BLaER1 treated with 17β-estradiol and CSF1 and Interleukin-3, amounts not matched to agents 10 nM and 100 nM (cell line): ENCODE results near the gene DPYD.

Experiments used
- H3K27ac ChIP-seq, 11 experiments: shearing (Covaris generic); formaldehyde crosslinking; 2 replicates each; pipeline ENCODE4 v1.8.1; 2022
- H3K27me3 ChIP-seq, 11 experiments: shearing (Covaris generic); formaldehyde crosslinking; 2 replicates each; pipeline ENCODE4 v1.8.1; 2022
- H3K36me3 ChIP-seq, 11 experiments: shearing (Covaris generic); formaldehyde crosslinking; 2 replicates each; pipeline ENCODE4 v1.8.1; 2022
- H3K4me1 ChIP-seq, 10 experiments: shearing (Covaris generic); formaldehyde crosslinking; 2 replicates each; pipeline ENCODE4 v1.8.1; 2022
- H3K4me2 ChIP-seq, 11 experiments: shearing (Covaris generic); formaldehyde crosslinking; 2 replicates each; pipeline ENCODE4 v1.8.1; 2022
- H3K4me3 ChIP-seq, 10 experiments: shearing (Covaris generic); formaldehyde crosslinking; 2 replicates each; pipeline ENCODE4 v1.8.1; 2022
- H3K9ac ChIP-seq, 11 experiments: shearing (Covaris generic); formaldehyde crosslinking; 2 replicates each; pipeline ENCODE4 v1.8.1; 2022
- H3K9me3 ChIP-seq, 11 experiments: shearing (Covaris generic); formaldehyde crosslinking; replicated peaks in 1 of 11; 2 replicates each; pipeline ENCODE4 v1.8.1; 2022
- H4K20me1 ChIP-seq, 11 experiments: shearing (Covaris generic); formaldehyde crosslinking; 2 replicates each; pipeline ENCODE4 v1.8.1; 2022
- Cebpa-rat ChIP-seq, 11 experiments: shearing (Covaris generic); IDR thresholded peaks; 2 replicates each; pipeline ENCODE4 v1.8.1; 2022

The DPYD gene

DNA sequence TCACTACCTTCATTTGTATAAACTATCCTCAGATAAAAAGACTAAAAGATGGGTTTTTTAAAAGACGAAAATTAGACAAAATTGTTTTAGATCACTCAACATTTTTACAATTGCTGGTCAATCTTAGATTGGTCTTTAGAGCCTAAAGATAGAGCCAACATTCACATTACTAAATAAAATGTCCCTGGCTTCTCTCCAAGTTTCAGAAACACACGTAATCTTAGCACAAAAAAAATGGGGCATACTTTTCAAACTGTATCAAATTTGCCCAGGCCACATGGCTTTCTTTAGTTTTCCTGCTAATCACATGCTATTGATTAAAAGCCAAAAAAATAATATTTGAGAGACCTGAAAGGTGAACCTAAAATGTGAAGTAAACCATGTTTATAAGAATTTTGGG is 288.1 kb downstream of the DPYD start:
- H3K27ac ChIP-seq, result no peak overlapping the region
- no peak overlapping the region for H3K9ac ChIP-seq
- peaks cover 0 to 56% (median 0%) of the 10 kb centered on the region in 11 experiments; a peak in 2 of 22 replicates for H3K36me3 ChIP-seq
- H4K20me1 ChIP-seq, result peaks cover 0 to 30% (median 0%) of the 10 kb centered on the region in 11 experiments; a peak in 2 of 22 replicates
- no peaks in the 10 kb centered on the region for H3K27me3 ChIP-seq
- no peak overlapping the region for H3K4me2 ChIP-seq
- H3K4me1 ChIP-seq, result peaks cover 0 to 5% (median 0%) of the 10 kb centered on the region in 10 experiments; a peak in 2 of 20 replicates
- no peak for TF ChIP-seq Cebpa-rat (IDR thresholded peaks at IDR 0.05)
- no peak overlapping the region for H3K4me3 ChIP-seq
- no peaks in the 10 kb centered on the region for H3K9me3 ChIP-seq

GRCh38 chr1:97632075-97632474 is 288.8 kb downstream of the DPYD start:
- Histone ChIP-seq H3K27ac (no peak overlapping the region), H3K4me1 (peaks cover 0 to 5% (median 0%) of the 10 kb centered on the region in 10 experiments; a peak in 2 of 20 replicates), H4K20me1 (peaks cover 0 to 30% (median 0%) of the 10 kb centered on the region in 11 experiments; a peak in 1 of 22 replicates), H3K9me3 (no peaks in the 10 kb centered on the region), H3K4me2 (no peak overlapping the region), H3K36me3 (peaks cover 0 to 54% (median 0%) of the 10 kb centered on the region in 11 experiments; a peak in 2 of 22 replicates), H3K4me3 (no peak overlapping the region), H3K9ac (no peak overlapping the region), H3K27me3 (no peaks in the 10 kb centered on the region)
- no peak for TF ChIP-seq Cebpa-rat (IDR thresholded peaks at IDR 0.05)

GRCh38 chr1:97630948-97631347 is 289.9 kb downstream of the DPYD start:
- Histone ChIP-seq H3K9me3 (no peaks in the 10 kb centered on the region), H3K9ac (no peak overlapping the region), H3K36me3 (peaks cover 0 to 52% (median 0%) of the 10 kb centered on the region in 11 experiments; a peak in 2 of 22 replicates), H3K27ac (no peak overlapping the region), H4K20me1 (peaks cover 0 to 30% (median 0%) of the 10 kb centered on the region in 11 experiments; a peak in 2 of 22 replicates), H3K27me3 (no peaks in the 10 kb centered on the region), H3K4me2 (no peak overlapping the region), H3K4me1 (peaks cover 0 to 5% (median 0%) of the 10 kb centered on the region in 10 experiments; a peak in 2 of 20 replicates), H3K4me3 (no peak overlapping the region)
- TF ChIP-seq Cebpa-rat (IDR thresholded peaks at IDR 0.05), result no peak

- Histone ChIP-seq H3K27ac (no peak overlapping the region), H3K4me2 (no peak overlapping the region), H3K9me3 (no peaks in the 10 kb centered on the region), H4K20me1 (peaks cover 0 to 30% (median 0%) of the 10 kb centered on the region in 11 experiments; a peak in 2 of 22 replicates), H3K9ac (no peak overlapping the region), H3K36me3 (peaks cover 0 to 51% (median 0%) of the 10 kb centered on the region in 11 experiments; a peak in 2 of 22 replicates), H3K4me1 (peaks cover 0 to 5% (median 0%) of the 10 kb centered on the region in 10 experiments; a peak in 2 of 20 replicates), H3K4me3 (no peak overlapping the region), H3K27me3 (no peaks in the 10 kb centered on the region)
- no peak for TF ChIP-seq Cebpa-rat (IDR thresholded peaks at IDR 0.05)
Measured at GRCh38 chr1:97630281-97630680, 290.6 kb downstream of the DPYD start.

GRCh38 chr1:97623220-97623619 is 297.6 kb downstream of the DPYD start:
- peaks cover 0 to 17% (median 0%) of the 10 kb centered on the region in 11 experiments; a peak in 3 of 22 replicates for H4K20me1 ChIP-seq
- H3K4me1 ChIP-seq, result no peaks in the 10 kb centered on the region
- no peaks in the 10 kb centered on the region for H3K9me3 ChIP-seq
- no peak overlapping the region for H3K4me2 ChIP-seq
- H3K9ac ChIP-seq, result no peak overlapping the region
- TF ChIP-seq Cebpa-rat (IDR thresholded peaks at IDR 0.05), result no peak
- no peak overlapping the region for H3K4me3 ChIP-seq
- H3K36me3 ChIP-seq, result peaks cover 0 to 23% (median 0%) of the 10 kb centered on the region in 11 experiments; a peak in 3 of 22 replicates
- H3K27ac ChIP-seq, result no peak overlapping the region
- no peaks in the 10 kb centered on the region for H3K27me3 ChIP-seq

- Histone ChIP-seq H3K36me3 (peaks cover 0 to 24% (median 0%) of the 10 kb centered on the region in 11 experiments; a peak in 3 of 22 replicates), H3K27me3 (no peaks in the 10 kb centered on the region), H3K4me2 (no peak overlapping the region), H3K9me3 (no peaks in the 10 kb centered on the region), H3K4me1 (no peaks in the 10 kb centered on the region), H3K9ac (no peak overlapping the region), H3K4me3 (no peak overlapping the region), H4K20me1 (peaks cover 0 to 19% (median 0%) of the 10 kb centered on the region in 11 experiments; a peak in 3 of 22 replicates), H3K27ac (no peak overlapping the region)
- no peak for TF ChIP-seq Cebpa-rat (IDR thresholded peaks at IDR 0.05)
Measured at GRCh38 chr1:97621955-97622354, 298.9 kb downstream of the DPYD start.

DNA sequence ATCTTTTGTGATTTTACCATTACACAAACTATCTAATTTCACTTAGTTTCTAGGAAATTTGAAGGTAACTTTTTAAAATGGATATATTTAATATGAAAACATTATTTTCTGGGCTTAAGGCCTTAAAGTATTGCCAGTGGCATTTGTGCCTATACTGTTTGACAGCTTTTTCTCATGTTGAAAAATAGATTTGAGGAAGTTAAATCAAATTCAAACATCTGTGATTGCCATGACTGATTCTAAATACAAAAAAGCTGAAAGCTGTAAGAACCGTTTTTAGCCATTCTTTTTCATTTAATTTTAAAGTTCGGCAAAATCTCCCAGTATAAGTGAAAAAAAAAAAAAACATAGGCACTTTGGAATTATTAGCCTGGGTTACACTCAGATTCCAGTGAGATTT is 301.1 kb downstream of the DPYD start:
- H3K27ac ChIP-seq, result no peak overlapping the region
- H4K20me1 ChIP-seq, result peaks cover 0 to 19% (median 0%) of the 10 kb centered on the region in 11 experiments; a peak in 3 of 22 replicates
- H3K36me3 ChIP-seq, result peaks cover 0 to 21% (median 0%) of the 10 kb centered on the region in 11 experiments; a peak in 3 of 22 replicates
- no peak for TF ChIP-seq Cebpa-rat (IDR thresholded peaks at IDR 0.05)
- H3K9me3 ChIP-seq, result no peaks in the 10 kb centered on the region
- H3K4me2 ChIP-seq, result no peak overlapping the region
- H3K9ac ChIP-seq, result no peak overlapping the region
- H3K4me1 ChIP-seq, result no peaks in the 10 kb centered on the region
- H3K4me3 ChIP-seq, result no peak overlapping the region
- no peaks in the 10 kb centered on the region for H3K27me3 ChIP-seq

GRCh38 chr1:97610748-97611147 is 310.1 kb downstream of the DPYD start:
- Histone ChIP-seq H3K27ac (no peak overlapping the region), H3K27me3 (no peaks in the 10 kb centered on the region), H3K36me3 (peaks cover 0 to 15% (median 0%) of the 10 kb centered on the region in 11 experiments; a peak in 2 of 22 replicates), H3K9me3 (peaks cover 0 to 11% (median 0%) of the 10 kb centered on the region in 11 experiments; a peak in 2 of 22 replicates), H4K20me1 (peaks cover 0 to 10% (median 0%) of the 10 kb centered on the region in 11 experiments; a peak in 1 of 22 replicates), H3K4me3 (no peak overlapping the region), H3K9ac (no peak overlapping the region), H3K4me1 (no peaks in the 10 kb centered on the region), H3K4me2 (no peak overlapping the region)
- no peak for TF ChIP-seq Cebpa-rat (IDR thresholded peaks at IDR 0.05)

DNA sequence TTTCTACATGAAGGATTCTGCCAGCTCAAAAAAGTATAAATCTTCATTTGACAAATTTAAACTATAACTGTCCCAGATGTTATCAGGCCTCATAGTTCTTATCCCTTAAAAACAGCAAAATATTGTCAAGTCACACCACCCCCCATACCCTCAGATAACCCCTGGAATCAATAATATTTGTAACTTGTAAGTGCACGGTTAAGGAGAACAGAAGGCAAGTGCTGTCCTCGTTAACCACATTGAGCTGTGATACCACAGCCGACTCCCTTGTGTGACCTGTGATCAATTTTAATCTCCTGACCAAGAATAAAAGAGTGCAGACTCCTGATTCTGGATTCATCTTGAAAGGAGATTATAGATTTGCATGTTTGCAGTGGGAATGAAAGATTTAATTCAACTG is 310.7 kb downstream of the DPYD start:
- Histone ChIP-seq H3K27ac (no peak overlapping the region), H3K4me1 (no peaks in the 10 kb centered on the region), H3K27me3 (no peaks in the 10 kb centered on the region), H3K9ac (no peak overlapping the region), H3K4me3 (no peak overlapping the region), H4K20me1 (peaks cover 0 to 15% (median 0%) of the 10 kb centered on the region in 11 experiments; a peak in 1 of 22 replicates), H3K9me3 (peaks cover 0 to 11% (median 0%) of the 10 kb centered on the region in 11 experiments; a peak in 2 of 22 replicates), H3K36me3 (peaks cover 0 to 15% (median 0%) of the 10 kb centered on the region in 11 experiments; a peak in 2 of 22 replicates), H3K4me2 (no peak overlapping the region)
- TF ChIP-seq Cebpa-rat (IDR thresholded peaks at IDR 0.05), result no peak
